H1 (cell line): ENCODE measurements around the gene LARP4. TPM values are rescaled to one million over a fixed set of nuclear protein-coding genes. Genes with fewer than 3 reads are reported as not detected.

Experiments used
- BACH1 ChIP-seq: IDR thresholded peaks from 2 replicates; pipeline ENCODE4 v1.6.1; 2012; ENCODE audit warnings: low read length, improper control_type of control experiment
- EGR1 ChIP-seq: IDR thresholded peaks from 2 replicates; pipeline ENCODE4 v1.6.1; 2011; ENCODE audit warnings: low read depth, low read length, borderline replicate concordance
- EZH2 ChIP-seq: fragments of 200-600 bp; sonication (generic); IDR thresholded peaks from 2 replicates; pipeline ENCODE4 v1.7.1; 2012; ENCODE audit warnings: low read depth, mild to moderate bottlenecking, moderate library complexity, low read length, inconsistent platforms; ENCODE audit not compliant: severe bottlenecking
- MAFK ChIP-seq: IDR thresholded peaks from 2 replicates; pipeline ENCODE4 v1.6.1; 2012; ENCODE audit warnings: low read depth, mild to moderate bottlenecking, improper control_type of control experiment, low read length
- POLR2A ChIP-seq, 2 experiments: IDR thresholded peaks; 1 replicate in 1 of 2; 2 replicates in 1 of 2; pipeline ENCODE4 v1.6.1; 2011; ENCODE audit warnings: low read depth in 2 of 2, low read length in 2 of 2, mild to moderate bottlenecking in 2 of 2; ENCODE audit errors: control extremely low read depth in 1 of 2
- POU5F1 ChIP-seq: IDR thresholded peaks from 2 replicates; pipeline ENCODE4 v1.6.1; 2011; ENCODE audit warnings: low read depth, mild to moderate bottlenecking, low read length, moderate library complexity
- RXRA ChIP-seq: IDR thresholded peaks from 2 replicates; pipeline ENCODE4 v1.6.1; 2011; ENCODE audit warnings: low read depth, mild to moderate bottlenecking, low read length, moderate library complexity; ENCODE audit not compliant: insufficient read depth
- SRF ChIP-seq: IDR thresholded peaks from 2 replicates; pipeline ENCODE4 v1.6.1; 2011; ENCODE audit warnings: mild to moderate bottlenecking, low read depth, low read length, moderate library complexity
- polyA plus RNA-seq, 7 experiments: library from polyadenylated mRNA; depleted of rRNA in 3 of 7; stranded (reverse) in 5 of 7; unstranded in 2 of 7; fragments of >200 nt in 5 of 7; fragments of 200-250 nt in 2 of 7; gene quantifications; 1 replicate in 5 of 7; 2 replicates in 1 of 7; 4 replicates in 1 of 7; pipeline versions ENCODE4 v1.2.1 to v1.2.3, GENCODE V29; 2011 to 2013; ENCODE audit warnings: missing spikeins in 2 of 7, mixed read lengths in 2 of 7
- total RNA-seq: library from RNA; stranded (reverse); fragmentation: NEBNext Ultra II Directional; extraction: Animal tissue kit (Norgen Biotek cat#: 25700); gene quantifications from 2 replicates; pipeline ENCODE4 v1.2.1, GENCODE V29; 2021
- TF ChIP-seq, protein P1 (sequence below): IDR thresholded peaks from 2 replicates; pipeline ENCODE4 v1.6.1; 2011; ENCODE audit warnings: low read depth, mild to moderate bottlenecking, low read length; ENCODE audit not compliant: insufficient read depth

LARP4 gene
- total and polyA plus RNA-seq, 2 of the 8 experiments (the other 6 are each of a cell fraction or from before 2014, with no cell fraction given) = 12.8 to 93.9 TPM

DNA sequence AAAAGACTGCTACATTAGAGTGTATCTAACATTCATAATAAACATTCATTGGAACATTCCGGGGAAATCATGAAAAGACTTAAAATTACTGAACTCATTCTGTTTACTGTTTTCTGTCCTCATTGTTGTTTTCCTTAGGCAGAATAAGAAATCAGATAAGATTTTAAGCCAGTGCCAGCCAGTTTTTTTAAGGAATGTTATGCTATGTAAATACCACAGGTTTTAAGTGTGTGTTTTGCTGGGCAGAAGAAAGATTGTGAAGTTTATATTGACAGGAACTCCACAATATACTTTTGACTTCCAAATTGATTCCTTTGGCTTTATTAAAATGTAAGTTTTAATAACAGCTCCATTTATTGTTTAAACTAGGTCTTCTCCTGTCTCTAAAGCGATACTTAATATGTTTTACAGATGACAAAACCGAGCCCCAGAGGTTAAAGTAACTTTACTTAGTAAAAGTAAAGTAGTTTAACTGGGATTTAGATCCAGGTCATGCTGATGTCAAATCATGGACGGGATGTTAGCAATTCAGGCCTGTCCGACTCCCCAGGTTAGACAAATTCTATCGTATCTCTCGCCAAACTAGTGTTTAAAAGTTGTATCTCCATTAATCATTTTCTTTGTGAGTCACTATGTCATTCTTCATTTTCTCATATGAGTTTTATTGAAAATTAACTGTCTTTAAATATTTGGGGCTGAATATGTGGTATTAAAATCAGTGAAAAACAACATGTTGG lies 1.7 kb downstream of the LARP4 start (continued):
- TF ChIP-seq, protein P1, sequence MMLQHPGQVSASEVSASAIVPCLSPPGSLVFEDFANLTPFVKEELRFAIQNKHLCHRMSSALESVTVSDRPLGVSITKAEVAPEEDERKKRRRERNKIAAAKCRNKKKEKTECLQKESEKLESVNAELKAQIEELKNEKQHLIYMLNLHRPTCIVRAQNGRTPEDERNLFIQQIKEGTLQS = no peak
- TF ChIP-seq EGR1 = no peak
- TF ChIP-seq RXRA = no peak
- no peak for TF ChIP-seq EZH2
- TF ChIP-seq MAFK = no peak
- TF ChIP-seq BACH1 = no peak
- TF ChIP-seq SRF = no peak
- no peak for TF ChIP-seq POU5F1
- no peak for TF ChIP-seq POLR2A (IDR thresholded peaks at IDR 0.05; ENCODE audit: control extremely low read depth in 1 of 2, low read depth in 2 of 2, low read length in 2 of 2)
